CD4-positive, alpha-beta T cell (primary cell): ENCODE data around the gene MEDAG. TPM values are rescaled to one million over a fixed set of nuclear protein-coding genes. Genes with fewer than 3 reads are reported as not detected.

ENCODE experiments used
- ATAC-seq: fragments of 200-7000 bp; cut with Tn5 transposase; one replicate; pipeline ENCODE4 v1.10.0; 2022; ENCODE audit warnings: mild to moderate bottlenecking; ENCODE audit not compliant: poor library complexity
- CTCF ChIA-PET: fragments of 350-600 bp; sonication (Branson Sonifier 250); formaldehyde crosslinking; loops from one replicate; lab custom pipeline; 2021; ENCODE audit warnings: antibody characterized with exemption, inconsistent platforms; lab: Charles Lee
- POLR2A ChIA-PET: fragments of 350-600 bp; sonication (Branson Sonifier 250); formaldehyde crosslinking; loops from one replicate; lab custom pipeline; 2021; ENCODE audit warnings: antibody characterized with exemption, inconsistent platforms; lab: Charles Lee
- DNase-seq, 14 experiments: peaks; one replicate each; pipeline ENCODE4 v3.0.0-alpha.2; 2013 to 2020; ENCODE audit warnings: mixed read lengths in 2 of 14
- H3K27ac ChIP-seq, 2 donors: one replicate each; pipeline versions ENCODE4 v1.5.1 to v1.7.0; 2013; ENCODE audit warnings: low read length in 2 of 2, low read depth in 1 of 2, mild to moderate bottlenecking in 1 of 2
- H3K27me3 ChIP-seq, 2 experiments: 1 replicate in 1 of 2; 2 replicates in 1 of 2; pipeline versions ENCODE4 v1.6.1 to v1.7.0; 2013; ENCODE audit warnings: low read length in 2 of 2, control low read depth in 1 of 2, mild to moderate bottlenecking in 1 of 2, moderate library complexity in 1 of 2; ENCODE audit not compliant: insufficient read depth in 2 of 2, control insufficient read depth in 1 of 2
- H3K36me3 ChIP-seq: one replicate; pipeline ENCODE4 v1.6.1; 2013; ENCODE audit warnings: low read length, control low read depth; ENCODE audit not compliant: insufficient read depth
- H3K4me1 ChIP-seq: one replicate; pipeline ENCODE4 v1.6.1; 2013; ENCODE audit warnings: low read length, control low read depth; ENCODE audit not compliant: insufficient read depth
- H3K4me3 ChIP-seq: one replicate; pipeline ENCODE4 v1.5.1; 2013; ENCODE audit warnings: mild to moderate bottlenecking, low read length, moderate library complexity
- H3K9me3 ChIP-seq, 2 experiments: 1 replicate in 1 of 2; 2 replicates in 1 of 2; pipeline versions ENCODE4 v1.6.1 to v1.7.0; 2013; ENCODE audit warnings: low read length in 2 of 2, mild to moderate bottlenecking in 2 of 2, control low read depth in 1 of 2, moderate library complexity in 1 of 2; ENCODE audit not compliant: control insufficient read depth in 1 of 2, insufficient read depth in 1 of 2
- H3K27ac Mint-ChIP-seq: one replicate; pipeline ENCODE4 v1.8.0; 2020; ENCODE audit warnings: mixed read lengths
- H3K27me3 Mint-ChIP-seq: one replicate; pipeline ENCODE4 v1.8.0; 2021; ENCODE audit warnings: mixed read lengths
- H3K36me3 Mint-ChIP-seq: one replicate; pipeline ENCODE4 v1.8.0; 2021; ENCODE audit warnings: low read depth, mixed read lengths
- H3K4me1 Mint-ChIP-seq: one replicate; pipeline ENCODE4 v1.8.0; 2021; ENCODE audit warnings: low read depth, mixed read lengths
- H3K4me3 Mint-ChIP-seq: one replicate; pipeline ENCODE4 v1.8.0; 2020; ENCODE audit warnings: mild to moderate bottlenecking, mixed read lengths
- H3K9me3 Mint-ChIP-seq: one replicate; pipeline ENCODE4 v1.8.0; 2020; ENCODE audit warnings: mixed read lengths
- CTCF ChIP-seq: fragments of 200-600 bp; IDR thresholded peaks from one replicate; pipeline ENCODE4 v1.8.0; 2022; ENCODE audit warnings: antibody characterized with exemption, mild to moderate bottlenecking
- intact Hi-C, 2 experiments: fragments of 100-400 bp; cut with DNase I in 1 of 2; cut with micrococcal nuclease in 1 of 2; formaldehyde crosslinking; loops; one replicate each; pipeline versions ENCODE4 v1.15.1 to v1.9.0; 2023 to 2025; cut with DNase I, micrococcal nuclease
- total RNA-seq, 174 experiments: library from RNA in 2 of 174; stranded (reverse) in 2 of 174; gene quantifications; one replicate each; pipeline ENCODE4 v1.2.3 and lab custom pipeline; 2021 to 2026

Gene MEDAG
- total RNA-seq, 2 experiments from 2014 or later = not detected

GRCh38 chr13:30963791-30964190 is 57.7 kb downstream of the MEDAG start:
- peaks cover 2 to 19% of the 10 kb centered on the region in 2 experiments for H3K27me3 ChIP-seq
- DNase-seq (no peak), ATAC-seq (no peak)
- ChIA-PET CTCF (no interaction called here), POLR2A (no interaction called here)
- H3K4me1 ChIP-seq = no peaks in the 10 kb centered on the region
- Mint-ChIP-seq H3K27ac (no peak overlapping the region), H3K4me1 (no peaks in the 10 kb centered on the region), H3K9me3 (no peaks in the 10 kb centered on the region), H3K36me3 (no peaks in the 10 kb centered on the region), H3K4me3 (no peak overlapping the region), H3K27me3 (peaks cover 66% of the 10 kb centered on the region)
- no peak overlapping the region for H3K27ac ChIP-seq
- intact Hi-C loops = no loop called here
- no peaks in the 10 kb centered on the region for H3K36me3 ChIP-seq
- H3K9me3 ChIP-seq = peaks cover 7 to 12% of the 10 kb centered on the region in 2 experiments
- no peak overlapping the region for H3K4me3 ChIP-seq
- TF ChIP-seq CTCF = no peak

- Mint-ChIP-seq H3K4me3 (no peak overlapping the region), H3K9me3 (no peaks in the 10 kb centered on the region), H3K27ac (no peak overlapping the region), H3K27me3 (peaks cover 75% of the 10 kb centered on the region), H3K36me3 (no peaks in the 10 kb centered on the region), H3K4me1 (no peaks in the 10 kb centered on the region)
- ChIA-PET CTCF (no interaction called here), POLR2A (no interaction called here)
- H3K27ac ChIP-seq = no peak overlapping the region
- ATAC-seq = no peak
- no peaks in the 10 kb centered on the region for H3K4me1 ChIP-seq
- no peak for DNase-seq
- H3K9me3 ChIP-seq = peaks cover 3% of the 10 kb centered on the region in 2 experiments
- H3K4me3 ChIP-seq = no peak overlapping the region
- TF ChIP-seq CTCF = no peak
- no peaks in the 10 kb centered on the region for H3K36me3 ChIP-seq
- intact Hi-C loops = no loop called here
- peaks cover 4 to 19% of the 10 kb centered on the region in 2 experiments for H3K27me3 ChIP-seq
These were observed 59.3 kb downstream of the MEDAG start for GRCh38 chr13:30965380-30965779.

- DNase-seq (no peak), ATAC-seq (no peak)
- Histone ChIP-seq H3K36me3 (no peaks in the 10 kb centered on the region), H3K4me1 (no peaks in the 10 kb centered on the region), H3K9me3 (peaks cover 0 to 3% of the 10 kb centered on the region in 2 experiments), H3K27me3 (peaks cover 4 to 19% of the 10 kb centered on the region in 2 experiments), H3K27ac (no peak overlapping the region), H3K4me3 (no peak overlapping the region)
- TF ChIP-seq CTCF = no peak
- Mint-ChIP-seq H3K9me3 (no peaks in the 10 kb centered on the region), H3K4me1 (no peaks in the 10 kb centered on the region), H3K27me3 (peaks cover 78% of the 10 kb centered on the region), H3K36me3 (no peaks in the 10 kb centered on the region), H3K4me3 (no peak overlapping the region), H3K27ac (no peak overlapping the region)
- intact Hi-C loops = no loop called here
- CTCF ChIA-PET = no interaction called here
- POLR2A ChIA-PET = no interaction called here
These were observed 60.0 kb downstream of the MEDAG start for GRCh38 chr13:30966101-30966500.
